ENCODE results near the gene SND1. TPM values are rescaled to one million over a fixed set of nuclear protein-coding genes. Genes with fewer than 3 reads are reported as not detected.

The SND1 gene
- total and polyA plus RNA-seq, 2 donors from 2014 or later, result 83.0 to 154 TPM

- H3K9me3 ChIP-seq (ENCODE audit: control insufficient read depth in 2 of 3, insufficient read depth in 1 of 3, low read length in 3 of 3), result no peaks in the 10 kb centered on the region
- intact Hi-C loops (cut with DNase I), result no loop called here
- FAIRE-seq, result no peak
Measured at GRCh38 chr7:127876393-127876792, 224.4 kb downstream of the SND1 start.

GRCh38 chr7:127877951-127878350 is 226.0 kb downstream of the SND1 start:
- H3K36me3 ChIP-seq (ENCODE audit: control insufficient read depth in 2 of 3, insufficient read depth in 3 of 3, low read length in 3 of 3), result no peaks in the 10 kb centered on the region
- no peak overlapping the region for H3K27ac ChIP-seq (ENCODE audit: low read depth in 2 of 2, low read length in 2 of 2)
- H3K4me1 ChIP-seq (ENCODE audit: control insufficient read depth in 2 of 3, insufficient read depth in 2 of 3, low read depth in 1 of 3, low read length in 3 of 3), result peaks cover 0 to 4% (median 3%) of the 10 kb centered on the region in 3 donors
- intact Hi-C loops (cut with DNase I), result no loop called here
- no peak overlapping the region for H3K4me3 ChIP-seq (ENCODE audit: low read length in 3 of 3)
- H3K9me3 ChIP-seq (ENCODE audit: control insufficient read depth in 2 of 3, insufficient read depth in 1 of 3, low read length in 3 of 3), result no peaks in the 10 kb centered on the region
- no peak overlapping the region for H3K9ac ChIP-seq (ENCODE audit: low read length in 3 of 3)
- DNase-seq, result no peak
- no peak for TF ChIP-seq CTCF (IDR thresholded peaks at IDR 0.05; ENCODE audit: borderline replicate concordance, extremely low read depth, insufficient read depth)
- no peak for FAIRE-seq
- no peaks in the 10 kb centered on the region for H3K27me3 ChIP-seq (ENCODE audit: control insufficient read depth, insufficient read depth, low read length)

More at GRCh38 chr7:127876393-127876792, 224.4 kb downstream of the SND1 start:
- no peak for TF ChIP-seq CTCF (IDR thresholded peaks at IDR 0.05; ENCODE audit: borderline replicate concordance, extremely low read depth, insufficient read depth)
- H3K27ac ChIP-seq (ENCODE audit: low read depth in 2 of 2, low read length in 2 of 2), result no peak overlapping the region
- no peak overlapping the region for H3K4me3 ChIP-seq (ENCODE audit: low read length in 3 of 3)
- peaks cover 0 to 4% (median 3%) of the 10 kb centered on the region in 3 donors for H3K4me1 ChIP-seq (ENCODE audit: control insufficient read depth in 2 of 3, insufficient read depth in 2 of 3, low read depth in 1 of 3, low read length in 3 of 3)
- DNase-seq, result no peak
- no peak overlapping the region for H3K9ac ChIP-seq (ENCODE audit: low read length in 3 of 3)
- H3K27me3 ChIP-seq (ENCODE audit: control insufficient read depth, insufficient read depth, low read length), result no peaks in the 10 kb centered on the region
- no peaks in the 10 kb centered on the region for H3K36me3 ChIP-seq (ENCODE audit: control insufficient read depth in 2 of 3, insufficient read depth in 3 of 3, low read length in 3 of 3)

- FAIRE-seq, result no peak
- Histone ChIP-seq H3K27ac (ENCODE audit: low read depth in 2 of 2, low read length in 2 of 2) (no peak overlapping the region), H3K36me3 (ENCODE audit: control insufficient read depth in 2 of 3, insufficient read depth in 3 of 3, low read length in 3 of 3) (no peaks in the 10 kb centered on the region), H3K9ac (ENCODE audit: low read length in 3 of 3) (no peak overlapping the region), H3K9me3 (ENCODE audit: control insufficient read depth in 2 of 3, insufficient read depth in 1 of 3, low read length in 3 of 3) (no peaks in the 10 kb centered on the region), H3K4me1 (ENCODE audit: control insufficient read depth in 2 of 3, insufficient read depth in 2 of 3, low read depth in 1 of 3, low read length in 3 of 3) (peaks cover 0 to 4% (median 0%) of the 10 kb centered on the region in 3 donors), H3K4me3 (ENCODE audit: low read length in 3 of 3) (no peak overlapping the region), H3K27me3 (ENCODE audit: control insufficient read depth, insufficient read depth, low read length) (no peaks in the 10 kb centered on the region)
- intact Hi-C loops (cut with DNase I), result no loop called here
- no peak for DNase-seq
- no peak for TF ChIP-seq CTCF (IDR thresholded peaks at IDR 0.05; ENCODE audit: borderline replicate concordance, extremely low read depth, insufficient read depth)
Measured at GRCh38 chr7:127878791-127879190, 226.8 kb downstream of the SND1 start.

GRCh38 chr7:127879436-127879835 is 227.4 kb downstream of the SND1 start:
- FAIRE-seq, result no peak
- no peak for TF ChIP-seq CTCF (IDR thresholded peaks at IDR 0.05; ENCODE audit: borderline replicate concordance, extremely low read depth, insufficient read depth)
- no peak for DNase-seq
- Histone ChIP-seq H3K4me3 (ENCODE audit: low read length in 3 of 3) (no peak overlapping the region), H3K9ac (ENCODE audit: low read length in 3 of 3) (no peak overlapping the region), H3K27me3 (ENCODE audit: control insufficient read depth, insufficient read depth, low read length) (no peaks in the 10 kb centered on the region), H3K9me3 (ENCODE audit: control insufficient read depth in 2 of 3, insufficient read depth in 1 of 3, low read length in 3 of 3) (no peaks in the 10 kb centered on the region), H3K36me3 (ENCODE audit: control insufficient read depth in 2 of 3, insufficient read depth in 3 of 3, low read length in 3 of 3) (no peaks in the 10 kb centered on the region), H3K4me1 (ENCODE audit: control insufficient read depth in 2 of 3, insufficient read depth in 2 of 3, low read depth in 1 of 3, low read length in 3 of 3) (peaks cover 0 to 4% (median 0%) of the 10 kb centered on the region in 3 donors), H3K27ac (ENCODE audit: low read depth in 2 of 2, low read length in 2 of 2) (no peak overlapping the region)
- intact Hi-C loops (cut with DNase I), result no loop called here

All from kidney (tissue), 14 donors.